ENCODE data around the gene KMT2A. TPM values are rescaled to one million over a fixed set of nuclear protein-coding genes. Genes with fewer than 3 reads are reported as not detected.

The KMT2A gene
- total RNA-seq, 1 experiment from 2014 or later: 62.0 TPM

- no peak overlapping the region for H3K14ac ChIP-seq (ENCODE audit: insufficient read depth, low read length)
- peaks cover 7% of the 10 kb centered on the region for H3K23me2 ChIP-seq (ENCODE audit: insufficient read length, low read depth, low read length, poor library complexity, severe bottlenecking)
- no peak overlapping the region for H3K27ac ChIP-seq (ENCODE audit: insufficient read length, low read depth, low read length)
- H3K27me3 ChIP-seq (ENCODE audit: insufficient read depth, low read length): no peaks in the 10 kb centered on the region
- H4K5ac ChIP-seq (ENCODE audit: insufficient read length, low read depth, low read length): no peak overlapping the region
- no peak overlapping the region for H3K4ac ChIP-seq (ENCODE audit: low read depth, low read length)
- no peak overlapping the region for H3K56ac ChIP-seq (ENCODE audit: insufficient read length, low read depth, low read length)
- peaks cover 8% of the 10 kb centered on the region for H3K79me1 ChIP-seq (ENCODE audit: insufficient read depth, low read depth, low read length, poor library complexity, severe bottlenecking)
- TF ChIP-seq CTCF (conservative IDR thresholded peaks at IDR 0.05): no peak
- no peak for DNase-seq
- no peak overlapping the region for H2AFZ ChIP-seq (ENCODE audit: low read length)
- no peak overlapping the region for H3K23ac ChIP-seq (ENCODE audit: insufficient read length, low read depth, low read length)
- no peak overlapping the region for H2BK20ac ChIP-seq (ENCODE audit: low read depth, low read length, poor library complexity, severe bottlenecking)
- H2BK5ac ChIP-seq (ENCODE audit: insufficient read length, low read length): no peak overlapping the region
- H2BK12ac ChIP-seq (ENCODE audit: insufficient read length, low read depth, low read length): no peak overlapping the region
- no peaks in the 10 kb centered on the region for H4K20me1 ChIP-seq (ENCODE audit: control insufficient read depth, insufficient read depth, insufficient read length)
- no peak overlapping the region for H2AK5ac ChIP-seq (ENCODE audit: insufficient read length, low read length)
- no peak overlapping the region for H3T11ph ChIP-seq (ENCODE audit: low read length)
- no peak overlapping the region for H2BK120ac ChIP-seq (ENCODE audit: low read depth, low read length, poor library complexity, severe bottlenecking)
- WGBS (ENCODE audit: extremely low coverage, insufficient read length, low lambda C conversion rate): no CpG with 5 or more reads among the region's 10 CpGs
- peaks cover 19% of the 10 kb centered on the region; the same call in 1 of the 2 replicates for H3K79me2 ChIP-seq (ENCODE audit: insufficient read depth, low read length)
- no peak overlapping the region for H3K18ac ChIP-seq (ENCODE audit: insufficient read length, low read depth, low read length)
- no peak overlapping the region for H4K8ac ChIP-seq (replicated peaks; ENCODE audit: insufficient read length, low read depth, low read length)
- Mint-ChIP-seq H3K27ac (peak overlapping the region in 2 of 3 experiments; percentile 87 to 98; a peak in 6 of 7 replicates), H3K36me3 (ENCODE audit: insufficient read depth in 1 of 3, low read depth in 3 of 3) (peaks cover 0 to 6% (median 0%) of the 10 kb centered on the region in 3 experiments; a peak in 2 of 7 replicates), H3K4me3 (peak overlapping the region; percentile 86 to 95), H3K27me3 (ENCODE audit: low read depth) (peaks cover 2% of the 10 kb centered on the region), H3K9me3 (no peaks in the 10 kb centered on the region), H3K4me1 (peaks cover 16 to 20% of the 10 kb centered on the region in 2 experiments)
- peak overlapping the region; percentile 99 for H3K4me2 ChIP-seq (ENCODE audit: insufficient read depth, insufficient read length, low read length)
- H4K91ac ChIP-seq (ENCODE audit: insufficient read length, low read depth, low read length): no peak overlapping the region
- H2BK15ac ChIP-seq (ENCODE audit: low read depth, low read length): no peak overlapping the region
- no peaks in the 10 kb centered on the region for H3K9me3 ChIP-seq (ENCODE audit: control insufficient read depth, low read depth, low read length)
- no peaks in the 10 kb centered on the region for H3K4me1 ChIP-seq (ENCODE audit: insufficient read depth, low read length)
- peak overlapping the region; percentile 84 for H3K9ac ChIP-seq (ENCODE audit: extremely low read depth, insufficient read length, low read length)
These were observed 136.8 kb downstream of the KMT2A start for GRCh38 chr11:118572981-118573550.
